ENCODE measurements around the gene ENTPD5.

DNA sequence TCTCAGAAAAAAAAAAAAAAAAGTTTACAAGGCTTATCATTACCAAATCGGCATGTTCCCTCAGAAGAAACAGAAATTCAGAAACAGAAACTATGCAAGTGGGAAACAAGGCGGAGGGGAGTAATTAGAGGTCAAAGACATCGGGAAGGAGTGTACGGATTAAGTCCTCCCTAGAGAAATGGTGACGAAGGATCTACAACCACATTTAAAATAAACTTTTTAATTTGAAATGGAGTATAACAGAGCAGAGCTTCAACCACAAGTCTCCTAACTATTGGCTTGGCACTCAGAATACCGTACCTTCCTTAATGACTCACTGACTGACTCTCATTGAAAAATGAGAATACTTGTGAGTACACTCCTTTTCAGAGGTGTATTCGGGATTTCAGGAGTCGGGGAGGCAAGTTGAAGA, 908 bp downstream of the ENTPD5 start:
- no peak for TF ChIP-seq POLR2A (IDR thresholded peaks at IDR 0.05; ENCODE audit: low read length)
- TF ChIP-seq GATA1 (IDR thresholded peaks at IDR 0.05; ENCODE audit: low read depth, low read length): no peak
